GM19193 (cell line): ENCODE measurements around the gene CLEC4F.

Source experiments
- POLR2A ChIP-seq: IDR thresholded peaks from 4 replicates; pipeline ENCODE4 v1.6.1; 2011; ENCODE audit not compliant: insufficient read depth, insufficient read length; ENCODE audit errors: extremely low read depth

CLEC4F gene

GRCh38 chr2:70807102-70807827 lies 13.1 kb downstream of the CLEC4F start:
- TF ChIP-seq POLR2A: no peak

DNA sequence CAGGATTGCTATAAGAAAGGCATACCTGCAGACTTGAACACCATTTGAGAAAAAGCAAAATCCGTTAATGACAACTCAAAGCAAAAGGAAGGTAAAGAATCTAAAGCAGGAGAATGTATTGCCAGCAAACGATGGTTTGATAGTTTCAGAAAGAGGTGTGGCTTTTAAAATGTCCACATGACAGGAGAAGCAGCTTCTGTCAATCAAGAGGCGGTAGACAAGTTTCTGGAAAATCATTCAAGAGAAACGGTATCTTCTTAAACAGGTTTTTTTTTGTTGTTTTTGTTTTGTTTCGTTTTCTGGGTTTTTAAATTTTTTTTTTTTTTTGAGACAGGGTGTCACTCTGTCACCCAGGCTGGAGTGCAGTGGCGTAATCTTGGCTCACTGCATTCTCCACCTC lies 13.8 kb downstream of the CLEC4F start:
- no peak for TF ChIP-seq POLR2A

GRCh38 chr2:70806013-70806412 lies 14.4 kb downstream of the CLEC4F start:
- no peak for TF ChIP-seq POLR2A

DNA sequence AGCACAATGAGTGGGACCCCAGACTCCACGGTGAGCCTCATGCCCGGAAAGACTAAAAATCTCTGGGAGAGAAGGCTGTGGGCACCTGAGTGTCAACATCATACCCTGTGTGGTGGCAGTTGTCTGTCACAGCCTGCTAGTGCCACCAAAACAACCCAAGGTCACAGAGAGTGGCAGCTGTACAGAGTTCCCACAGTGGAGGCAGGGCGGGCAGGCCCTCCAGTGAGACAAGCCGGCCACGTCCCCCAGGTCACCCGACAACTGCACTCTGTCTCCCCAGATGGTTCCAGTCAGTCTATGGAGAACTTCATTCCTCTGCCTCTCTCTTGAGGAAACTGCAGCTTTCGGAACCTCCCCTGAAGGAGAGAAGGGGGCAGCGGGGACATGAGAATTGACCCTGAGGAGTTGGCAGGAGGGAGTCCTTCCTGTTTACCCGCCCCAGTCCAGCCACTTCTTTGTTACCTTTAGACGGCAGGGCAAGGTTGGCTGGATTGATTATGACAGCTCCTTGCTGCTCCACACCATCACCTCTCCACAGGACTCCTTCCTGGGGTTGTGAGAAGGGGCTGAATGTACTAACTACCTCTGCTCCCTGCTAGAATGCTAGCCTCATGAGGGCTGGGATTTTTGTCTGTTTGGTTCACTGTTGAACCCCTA lies 18.7 kb downstream of the CLEC4F start:
- TF ChIP-seq POLR2A: no peak

- TF ChIP-seq POLR2A: no peak
Measured at GRCh38 chr2:70799706-70800105, 20.7 kb downstream of the CLEC4F start.

- TF ChIP-seq POLR2A: no peak
Measured at GRCh38 chr2:70797506-70797905, 22.9 kb downstream of the CLEC4F start.

GRCh38 chr2:70796262-70796661 lies 24.1 kb downstream of the CLEC4F start:
- no peak for TF ChIP-seq POLR2A

- TF ChIP-seq POLR2A: no peak
Measured at GRCh38 chr2:70795164-70795995, 25.0 kb downstream of the CLEC4F start.

- no peak for TF ChIP-seq POLR2A
Measured at GRCh38 chr2:70793450-70793849, 26.9 kb downstream of the CLEC4F start.

GRCh38 chr2:70790136-70790828 lies 30.1 kb downstream of the CLEC4F start, which contains the start of gene FIGLA:
FIGLA (minus strand) TSS chr2:70790643; CDS start chr2:70790638, 5 bp downstream.
- no peak for TF ChIP-seq POLR2A

DNA sequence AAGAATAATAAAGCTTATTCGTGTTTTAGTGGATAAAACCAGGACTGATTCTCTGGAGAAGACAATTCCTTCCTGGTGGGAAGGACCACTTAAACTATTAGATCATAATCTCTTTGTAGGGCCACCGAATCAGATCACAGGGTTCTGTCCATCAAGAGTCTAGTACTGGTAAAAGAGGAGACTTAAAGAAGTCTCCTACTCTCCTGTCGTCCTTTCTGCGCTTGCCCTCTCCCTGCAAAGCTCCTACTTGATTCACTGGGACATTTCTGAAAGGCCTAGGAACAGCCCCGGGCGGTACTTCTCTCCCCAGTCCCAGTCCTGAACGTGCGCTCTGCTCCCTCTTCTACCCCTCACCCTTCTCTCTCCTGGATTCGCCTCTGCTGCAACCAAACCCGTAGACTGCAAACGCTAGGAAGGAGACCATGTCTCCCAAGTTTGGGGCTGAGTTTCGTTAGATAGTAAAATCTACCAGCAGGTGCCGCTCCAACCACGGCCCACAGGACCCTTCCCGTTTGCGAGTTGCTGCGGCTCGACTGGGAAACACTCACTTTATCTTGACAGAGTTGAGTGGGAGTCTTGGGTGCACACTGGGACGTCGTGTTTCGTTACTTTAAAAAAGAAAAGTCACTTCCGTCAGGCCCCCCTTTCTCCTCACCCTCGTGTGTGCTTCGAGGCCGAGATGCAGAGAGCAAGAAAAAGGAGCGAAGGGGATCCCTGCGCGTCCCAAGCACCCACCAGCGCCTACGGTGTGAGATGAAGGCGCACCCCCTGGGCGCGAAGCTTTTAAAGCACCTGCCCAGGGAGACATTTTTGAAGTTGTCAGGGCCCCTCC lies 30.9 kb downstream of the CLEC4F start:
- TF ChIP-seq POLR2A: no peak

DNA sequence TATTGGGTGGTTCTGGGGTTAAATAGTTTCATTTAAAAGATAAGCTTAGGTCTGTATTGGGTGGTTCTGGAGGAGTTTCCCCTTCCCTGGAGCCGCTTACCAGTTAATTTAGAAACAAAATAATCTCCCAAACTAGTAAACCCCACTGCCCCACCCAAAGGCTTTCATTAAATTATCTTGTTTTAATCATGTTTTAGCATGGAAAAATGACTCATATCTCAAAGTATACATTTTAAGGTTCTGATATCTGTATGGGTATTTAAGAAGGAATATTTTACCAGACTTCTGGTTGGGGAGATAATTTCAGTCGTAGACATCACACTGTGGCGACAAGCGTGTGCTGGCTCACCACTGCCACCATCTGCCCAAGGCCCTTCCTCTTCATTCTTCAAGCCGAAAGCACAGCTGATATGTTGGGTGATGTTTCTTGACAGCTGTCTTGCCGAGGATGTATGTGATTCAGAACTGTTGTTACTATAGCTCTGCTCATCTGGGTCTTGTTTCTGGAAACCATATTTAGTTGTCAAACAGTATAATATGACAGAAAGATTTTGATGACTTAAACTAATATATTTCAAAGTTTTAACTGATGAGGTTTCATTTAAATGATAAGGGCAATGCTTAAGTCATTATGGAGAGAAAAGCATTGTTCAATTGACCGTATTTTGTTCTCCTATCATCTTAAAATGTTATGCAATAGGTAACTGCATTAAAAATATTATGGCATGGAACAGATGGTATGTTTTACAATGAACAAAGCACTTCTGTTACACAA lies 35.1 kb downstream of the CLEC4F start:
- no peak for TF ChIP-seq POLR2A

DNA sequence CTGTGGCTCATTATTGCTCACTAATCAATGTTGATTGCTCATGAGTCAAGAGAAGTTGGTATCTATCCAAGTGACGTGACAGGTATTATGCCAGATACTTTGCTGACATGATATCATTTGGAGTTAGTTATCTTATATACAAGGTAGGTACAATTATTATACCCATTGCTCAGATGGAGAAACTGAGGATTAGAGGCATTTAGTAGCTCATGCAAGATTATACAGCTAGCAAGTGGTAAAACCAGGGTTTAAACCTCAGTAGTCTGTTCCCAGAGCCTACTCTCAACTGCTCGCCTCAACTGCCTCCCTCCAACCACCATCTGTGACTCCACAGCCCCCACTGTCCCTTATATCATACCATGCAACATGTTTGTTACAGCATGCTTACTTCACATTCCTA lies 36.1 kb downstream of the CLEC4F start:
- no peak for TF ChIP-seq POLR2A

DNA sequence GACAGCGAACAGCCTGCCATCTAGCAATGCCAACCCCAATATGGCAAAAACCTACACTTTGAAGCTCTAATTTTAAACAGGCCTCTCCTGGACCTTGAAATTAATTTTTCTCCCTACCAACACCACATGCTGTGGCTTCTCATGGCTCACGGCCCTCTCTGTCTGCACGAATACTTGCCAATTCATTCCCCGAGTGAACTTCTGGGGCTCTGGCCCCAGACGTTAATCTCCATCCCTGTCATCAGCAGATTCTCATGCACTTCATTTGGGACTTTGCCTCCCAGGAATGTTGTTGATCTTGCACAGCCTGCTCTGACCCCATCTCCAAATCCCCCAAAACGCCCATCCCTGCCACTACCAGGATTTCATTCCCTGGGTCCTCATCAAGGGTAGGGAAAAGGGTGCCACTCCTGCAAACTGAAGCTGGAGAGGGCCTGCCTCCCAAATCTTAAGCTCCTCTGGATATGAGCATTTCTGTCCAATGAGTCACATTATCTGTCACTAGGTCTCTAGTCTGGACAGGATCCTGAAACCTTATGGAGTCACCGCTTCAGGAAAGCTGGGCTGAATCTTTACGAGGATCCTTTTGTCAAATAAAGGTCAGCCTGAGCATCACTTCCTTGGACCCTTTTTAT lies 40.4 kb downstream of the CLEC4F start:
- no peak for TF ChIP-seq POLR2A

DNA sequence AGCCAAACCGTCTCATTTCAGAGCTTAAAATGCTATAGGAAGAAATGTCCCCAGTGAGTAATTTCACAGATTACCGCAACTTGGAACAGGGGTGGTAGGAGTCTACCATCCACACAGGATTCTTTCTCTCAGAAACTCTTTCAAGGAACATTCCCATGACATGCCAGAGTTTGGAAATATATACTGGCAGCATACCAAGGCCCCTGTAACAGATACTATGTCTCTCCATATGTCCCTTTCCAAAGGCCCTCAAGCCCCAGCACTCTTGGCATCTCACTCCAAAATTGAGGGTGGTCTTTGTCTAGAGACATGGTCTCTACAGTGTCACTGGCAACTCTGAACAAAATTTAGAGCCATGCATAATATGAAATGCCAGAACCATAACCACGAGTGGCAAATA lies 40.9 kb downstream of the CLEC4F start:
- no peak for TF ChIP-seq POLR2A
